Karpas-422 (cell line): ENCODE measurements around the gene BLNK. TPM values are rescaled to one million over a fixed set of nuclear protein-coding genes. Genes with fewer than 3 reads are reported as not detected.

ENCODE experiments used
- DNase-seq: peaks from one replicate; pipeline ENCODE4 v3.0.0-alpha.2; 2015
- H2AFZ ChIP-seq: fragments of 200-600 bp; sonication (generic); 2 replicates; pipeline ENCODE4 v1.6.1; 2014; ENCODE audit warnings: antibody characterized with exemption, low read length, mixed read lengths
- H3K27ac ChIP-seq: fragments of 200-600 bp; sonication (generic); 2 replicates; pipeline ENCODE4 v1.5.1; 2014; ENCODE audit warnings: mild to moderate bottlenecking, low read length, moderate library complexity
- H3K27me3 ChIP-seq: fragments of 200-600 bp; sonication (generic); 2 replicates; pipeline ENCODE4 v1.6.1; 2014; ENCODE audit warnings: low read length, mixed read lengths
- H3K36me3 ChIP-seq: fragments of 200-600 bp; sonication (generic); 2 replicates; pipeline ENCODE4 v1.6.1; 2014; ENCODE audit warnings: low read length, mixed read lengths; ENCODE audit not compliant: insufficient read depth
- H3K4me1 ChIP-seq: fragments of 200-600 bp; sonication (generic); 2 replicates; pipeline ENCODE4 v1.6.1; 2014; ENCODE audit warnings: mild to moderate bottlenecking, low read length, mixed read lengths
- H3K4me2 ChIP-seq: fragments of 200-600 bp; sonication (generic); 2 replicates; pipeline ENCODE4 v1.6.1; 2014; ENCODE audit warnings: low read length, low read depth, mild to moderate bottlenecking; ENCODE audit not compliant: poor library complexity, severe bottlenecking
- H3K4me3 ChIP-seq: fragments of 200-600 bp; sonication (generic); 2 replicates; pipeline ENCODE4 v1.5.1; 2014; ENCODE audit warnings: mild to moderate bottlenecking, antibody characterized with exemption, low read length, mixed read lengths
- H3K79me2 ChIP-seq: fragments of 200-600 bp; sonication (generic); 2 replicates; pipeline ENCODE4 v1.6.1; 2014; ENCODE audit warnings: mild to moderate bottlenecking, low read length, mixed read lengths
- H3K9ac ChIP-seq: fragments of 200-600 bp; sonication (generic); 2 replicates; pipeline ENCODE4 v1.6.0; 2014; ENCODE audit warnings: low read length
- H3K9me2 ChIP-seq: fragments of 200-600 bp; sonication (generic), shearing (Covaris generic); replicated peaks from 2 replicates; pipeline ENCODE4 v1.6.0; 2014; ENCODE audit warnings: mild to moderate bottlenecking, low read length, moderate library complexity; ENCODE audit not compliant: insufficient read depth
- H3K9me3 ChIP-seq: fragments of 300-700, 200-600 bp; sonication (generic); 2 replicates; pipeline ENCODE4 v1.6.1; 2014; ENCODE audit warnings: low read length, mixed read lengths
- H4K20me1 ChIP-seq: fragments of 200-600 bp; sonication (generic); 2 replicates; pipeline ENCODE4 v1.6.1; 2014; ENCODE audit warnings: mild to moderate bottlenecking, antibody characterized with exemption, low read length, low read depth; ENCODE audit not compliant: insufficient read depth
- total RNA-seq: library from RNA; depleted of rRNA; stranded (reverse); fragments of >200 nt; shearing (Covaris generic); gene quantifications from 2 replicates; pipeline ENCODE4 v1.2.3, GENCODE V29; 2014; ENCODE audit warnings: low replicate concordance

BLNK gene
- total RNA-seq, 1 experiment from 2014 or later: 99.1 TPM

DNA sequence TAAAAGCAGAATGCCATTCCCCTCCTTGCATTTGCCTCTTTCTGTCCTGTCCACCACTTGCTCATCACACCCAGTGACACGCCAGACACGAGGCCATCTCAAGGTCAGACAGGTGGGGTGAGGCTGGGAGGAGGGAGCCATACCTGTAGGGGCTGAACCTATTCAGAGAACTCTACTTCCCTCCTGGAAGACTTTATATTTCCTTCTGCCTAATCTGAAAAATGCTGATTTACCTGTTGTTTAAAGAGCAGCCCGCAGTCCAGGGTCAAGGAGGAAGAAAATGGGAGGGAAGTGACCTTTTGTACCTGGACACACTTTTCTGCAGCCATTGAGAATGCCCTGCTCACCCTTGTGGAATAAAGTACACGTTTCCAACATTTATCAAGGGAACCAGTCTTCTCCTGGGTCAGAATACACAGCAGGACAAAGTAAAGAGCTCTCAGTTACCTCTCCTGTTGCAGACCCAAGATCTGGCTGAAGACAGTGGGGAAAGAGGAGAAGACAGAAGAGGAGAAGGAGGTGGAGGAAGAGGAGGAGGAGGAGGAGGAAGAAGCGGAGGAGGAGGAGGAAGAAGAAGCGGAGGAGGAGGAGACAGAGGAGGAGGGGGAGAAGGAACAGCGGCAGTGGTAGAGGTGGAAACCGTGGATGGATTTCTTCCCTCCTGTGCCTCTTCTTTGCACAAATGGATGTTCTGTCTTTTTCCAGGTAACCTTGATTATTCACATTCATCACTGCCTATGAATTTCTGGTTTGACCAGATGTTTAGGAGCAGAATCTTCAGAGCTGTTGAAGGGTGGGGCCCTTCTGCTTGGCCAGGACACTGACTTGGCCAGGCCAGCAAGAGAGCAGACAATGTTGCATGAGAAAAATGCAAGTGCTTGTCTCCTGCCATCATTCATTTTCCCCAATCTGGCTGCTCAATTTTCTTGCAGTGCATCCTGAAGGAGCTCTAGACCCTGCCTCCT is 1.2 kb upstream of the BLNK start:
- Histone ChIP-seq H2AFZ (no peak overlapping the region), H3K36me3 (peaks cover 24% of the 10 kb centered on the region), H3K4me3 (peak overlapping the region; percentile 96), H3K4me2 (peak overlapping the region; percentile 84), H4K20me1 (peaks cover 5% of the 10 kb centered on the region; the same call in 1 of the 2 replicates), H3K9ac (peak overlapping the region; percentile 84), H3K9me2 (no peaks in the 10 kb centered on the region), H3K9me3 (no peaks in the 10 kb centered on the region), H3K27me3 (no peaks in the 10 kb centered on the region), H3K79me2 (peaks cover 41% of the 10 kb centered on the region), H3K27ac (peak overlapping the region; percentile 100), H3K4me1 (peaks cover 69% of the 10 kb centered on the region)
- DNase-seq: peak; percentile 67

DNA sequence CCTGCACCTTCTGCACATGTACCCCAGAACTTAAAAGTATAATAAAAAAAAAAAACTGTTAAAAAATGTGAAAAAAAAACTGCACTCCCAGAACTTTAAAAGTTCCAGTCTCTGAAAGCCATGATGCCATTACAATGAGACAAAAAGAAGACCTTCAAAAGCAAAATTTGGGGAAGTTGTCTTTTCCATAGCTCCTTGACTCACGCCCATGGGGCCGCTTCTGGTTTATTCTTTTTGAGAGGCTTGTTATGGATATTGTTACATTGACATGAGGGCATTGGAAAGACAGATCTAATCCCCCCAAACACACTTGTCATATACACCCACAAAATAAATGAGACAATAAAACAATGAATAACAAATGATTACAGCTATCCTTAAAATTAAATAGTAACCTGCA is 798 bp downstream of the BLNK start:
- H3K4me3 ChIP-seq: peak overlapping the region; percentile 96
- peaks cover 75% of the 10 kb centered on the region for H3K4me1 ChIP-seq
- peaks cover 41% of the 10 kb centered on the region for H3K36me3 ChIP-seq
- no peaks in the 10 kb centered on the region for H3K9me3 ChIP-seq
- H3K4me2 ChIP-seq: peak overlapping the region; percentile 84
- no peak overlapping the region for H2AFZ ChIP-seq
- H3K9ac ChIP-seq: peak overlapping the region; percentile 88
- peak; percentile 48 for DNase-seq
- H3K9me2 ChIP-seq: no peaks in the 10 kb centered on the region
- no peaks in the 10 kb centered on the region for H3K27me3 ChIP-seq
- peaks cover 61% of the 10 kb centered on the region for H3K79me2 ChIP-seq
- peaks cover 17% of the 10 kb centered on the region; the same call in 1 of the 2 replicates for H4K20me1 ChIP-seq
- peak overlapping the region; percentile 100 for H3K27ac ChIP-seq

DNA sequence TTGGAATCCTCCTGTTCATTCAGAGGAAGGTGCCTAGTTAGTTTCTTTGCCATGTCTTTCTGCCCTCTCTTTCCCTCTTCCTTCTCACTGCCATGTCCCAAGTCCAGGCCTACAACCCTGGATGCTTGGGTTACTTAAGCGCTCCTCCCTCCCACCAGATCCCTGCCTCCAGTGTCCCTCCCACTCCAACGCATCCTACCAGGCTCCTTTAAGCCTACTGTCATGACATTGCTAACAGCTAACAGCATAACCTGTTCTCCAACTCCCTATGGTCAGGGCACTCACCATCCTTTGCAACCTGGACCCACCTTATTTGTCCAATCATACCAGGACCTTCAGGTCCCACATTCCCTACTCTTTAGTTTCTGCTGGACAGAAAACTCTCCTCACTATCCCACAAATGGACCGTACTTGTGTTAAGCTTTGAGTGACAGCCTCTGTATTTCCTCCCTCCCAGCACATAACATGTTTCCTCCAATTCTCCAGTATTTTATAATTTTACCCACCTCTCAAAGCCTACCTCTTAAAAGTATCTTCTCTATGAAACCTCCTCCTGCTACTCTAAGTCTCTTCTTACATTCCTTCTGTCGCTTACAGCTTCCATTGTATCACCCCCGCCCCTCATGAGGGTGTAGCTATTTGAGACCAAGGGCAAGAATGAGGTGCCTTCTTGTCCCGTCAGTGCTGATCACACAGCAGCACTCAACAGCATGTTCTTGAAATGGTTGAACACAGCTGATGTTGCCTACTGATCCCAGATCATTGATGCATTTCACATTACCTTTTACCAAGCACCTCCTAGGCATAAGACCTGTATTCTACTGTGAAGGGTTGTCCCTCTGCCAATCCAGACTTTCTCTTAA is 1.7 kb downstream of the BLNK start:
- Histone ChIP-seq H3K9ac (peak overlapping the region; percentile 88), H3K27ac (peak overlapping the region; percentile 100), H3K36me3 (peaks cover 45% of the 10 kb centered on the region), H3K27me3 (no peaks in the 10 kb centered on the region), H2AFZ (no peak overlapping the region), H3K9me3 (no peaks in the 10 kb centered on the region), H3K4me2 (peak overlapping the region; percentile 84), H4K20me1 (peaks cover 17% of the 10 kb centered on the region; the same call in 1 of the 2 replicates), H3K4me1 (peaks cover 76% of the 10 kb centered on the region), H3K9me2 (no peaks in the 10 kb centered on the region), H3K79me2 (peaks cover 69% of the 10 kb centered on the region), H3K4me3 (peak overlapping the region; percentile 96)
- peak; percentile 64 for DNase-seq

DNA sequence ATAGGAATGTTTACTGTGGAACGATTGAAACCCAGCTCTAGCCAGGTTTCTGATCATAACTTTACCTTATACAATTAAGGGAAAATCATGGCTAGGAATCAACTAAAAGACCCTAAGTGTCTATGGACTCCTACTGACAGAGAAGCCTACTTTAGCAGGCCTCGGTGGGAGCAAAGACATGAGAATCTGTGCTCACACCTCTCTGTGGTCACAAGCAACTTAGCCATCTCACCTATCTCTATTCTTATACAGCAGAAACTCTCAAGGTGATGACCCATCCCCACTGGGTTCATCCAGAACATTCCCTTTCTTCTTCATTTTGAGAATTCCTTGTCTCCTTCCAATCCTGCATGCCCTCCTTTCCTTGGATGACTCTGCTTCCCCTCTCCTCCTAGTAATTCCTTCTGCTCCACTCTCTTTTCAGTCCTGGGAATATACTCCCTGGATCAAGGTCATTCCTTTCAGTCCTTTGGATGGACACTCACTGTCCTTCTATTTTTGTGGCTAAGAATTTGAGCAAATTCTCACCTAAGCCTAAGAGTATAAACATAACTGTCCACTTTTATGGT is 2.9 kb downstream of the BLNK start:
- Histone ChIP-seq H3K9ac (peak overlapping the region; percentile 88), H3K4me2 (peak overlapping the region; percentile 84), H3K79me2 (peaks cover 82% of the 10 kb centered on the region), H4K20me1 (peaks cover 17% of the 10 kb centered on the region; the same call in 1 of the 2 replicates), H3K9me2 (no peaks in the 10 kb centered on the region), H2AFZ (no peak overlapping the region), H3K9me3 (no peaks in the 10 kb centered on the region), H3K27me3 (no peaks in the 10 kb centered on the region), H3K36me3 (peaks cover 45% of the 10 kb centered on the region), H3K4me3 (peak overlapping the region; percentile 96), H3K4me1 (peaks cover 77% of the 10 kb centered on the region), H3K27ac (peak overlapping the region; percentile 100)
- no peak for DNase-seq

DNA sequence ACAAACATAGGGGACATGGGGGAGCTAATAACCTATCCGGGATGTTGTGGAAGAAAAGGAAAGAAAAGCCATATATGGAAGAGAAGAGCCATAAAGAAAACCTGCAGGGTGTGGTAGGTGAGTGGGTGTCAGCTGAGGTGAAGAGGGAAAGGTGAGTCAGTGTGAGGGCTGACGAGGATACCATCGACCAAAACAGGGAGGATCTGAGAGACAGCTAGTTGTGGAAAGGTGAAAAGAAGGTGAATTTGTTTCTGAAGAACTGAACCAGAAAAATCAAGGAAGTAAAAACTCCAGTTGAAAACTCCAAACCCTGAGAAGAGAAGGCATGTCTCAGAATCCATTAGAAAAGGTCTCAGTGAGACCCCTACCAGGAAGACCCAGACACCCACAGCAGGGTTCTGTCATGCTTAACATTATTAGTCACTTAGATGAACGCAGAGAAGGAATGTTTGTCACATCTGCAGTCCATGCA is 4.1 kb downstream of the BLNK start:
- peak overlapping the region; percentile 32; the same call in 1 of the 2 replicates for H3K9ac ChIP-seq
- H3K79me2 ChIP-seq: peaks cover 93% of the 10 kb centered on the region
- H3K27ac ChIP-seq: peak overlapping the region; percentile 100
- no peaks in the 10 kb centered on the region for H3K27me3 ChIP-seq
- H3K4me2 ChIP-seq: peak overlapping the region; percentile 84
- H4K20me1 ChIP-seq: peaks cover 20% of the 10 kb centered on the region
- H2AFZ ChIP-seq: no peak overlapping the region
- H3K9me3 ChIP-seq: no peaks in the 10 kb centered on the region
- H3K4me3 ChIP-seq: peak overlapping the region; percentile 96
- H3K9me2 ChIP-seq: no peaks in the 10 kb centered on the region
- DNase-seq: no peak
- H3K4me1 ChIP-seq: peaks cover 80% of the 10 kb centered on the region
- H3K36me3 ChIP-seq: peaks cover 45% of the 10 kb centered on the region

DNA sequence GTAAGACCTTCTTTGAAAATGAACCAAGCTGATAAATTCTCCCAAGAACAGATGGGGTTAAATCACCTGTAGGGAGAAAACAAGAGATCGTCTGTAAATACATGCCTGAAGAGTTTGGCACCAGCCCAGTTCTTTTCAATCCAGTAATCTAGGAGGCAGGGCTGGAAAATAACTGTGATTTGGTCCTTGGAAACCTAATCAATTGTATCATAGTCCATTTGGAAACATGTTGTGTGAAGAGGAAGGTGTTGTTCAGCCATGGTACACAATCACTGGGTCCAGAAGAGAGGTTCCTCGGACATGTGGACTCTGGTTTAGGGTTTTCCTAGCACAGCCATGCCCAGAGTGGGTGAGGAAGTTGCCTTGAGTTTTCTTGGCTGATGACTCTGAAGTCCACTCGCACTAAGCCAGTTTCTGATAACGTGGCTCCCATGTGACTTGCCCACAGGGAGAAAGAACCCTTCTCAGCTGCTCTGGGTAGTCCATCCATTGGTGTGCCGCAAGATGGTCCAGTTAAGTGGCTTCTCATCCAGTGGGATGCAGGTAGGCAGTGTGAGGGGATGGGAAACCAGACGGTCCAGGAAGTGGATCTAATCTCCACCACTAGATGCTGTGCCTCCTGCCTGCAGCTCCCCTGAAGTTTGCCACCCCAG is 5.1 kb downstream of the BLNK start:
- no peaks in the 10 kb centered on the region for H3K9me3 ChIP-seq
- H3K4me2 ChIP-seq: peak overlapping the region; percentile 84
- peaks cover 20% of the 10 kb centered on the region for H4K20me1 ChIP-seq
- no peak overlapping the region for H2AFZ ChIP-seq
- no peaks in the 10 kb centered on the region for H3K9me2 ChIP-seq
- peaks cover 83% of the 10 kb centered on the region for H3K4me1 ChIP-seq
- H3K4me3 ChIP-seq: peak overlapping the region; percentile 96; the same call in 1 of the 2 replicates
- peaks cover 45% of the 10 kb centered on the region for H3K36me3 ChIP-seq
- no peak for DNase-seq
- no peaks in the 10 kb centered on the region for H3K27me3 ChIP-seq
- peak overlapping the region; percentile 100 for H3K27ac ChIP-seq
- H3K79me2 ChIP-seq: peaks cover 99% of the 10 kb centered on the region
- no peak overlapping the region for H3K9ac ChIP-seq

DNA sequence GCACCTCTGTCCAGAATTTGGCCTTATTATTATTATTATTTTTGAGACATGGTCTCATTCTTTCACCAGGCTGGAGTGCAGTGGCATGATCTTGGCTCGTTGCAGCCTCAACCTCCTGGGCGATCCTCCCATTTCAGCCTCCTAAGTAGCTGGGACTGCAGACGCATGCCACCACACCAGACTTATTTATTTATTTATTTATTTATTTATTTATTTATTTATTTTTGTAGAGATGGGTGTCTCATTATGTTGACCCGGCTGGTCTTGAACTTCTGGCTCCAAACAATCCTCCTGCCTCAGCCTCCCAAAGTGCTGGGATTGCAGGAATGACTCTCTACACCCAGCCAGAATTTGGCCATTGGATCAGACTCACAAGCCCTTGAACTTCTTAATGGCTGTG is 6.4 kb downstream of the BLNK start:
- Histone ChIP-seq H3K27ac (peak overlapping the region; percentile 100), H3K4me3 (no peak overlapping the region), H3K4me2 (peak overlapping the region; percentile 19)

More for the DNA sequence above, 6.4 kb downstream of the BLNK start:
- no peaks in the 10 kb centered on the region for H3K9me2 ChIP-seq
- no peak overlapping the region for H2AFZ ChIP-seq
- peaks cover 96% of the 10 kb centered on the region for H3K4me1 ChIP-seq
- peaks cover 99% of the 10 kb centered on the region for H3K79me2 ChIP-seq
- H3K9me3 ChIP-seq: no peaks in the 10 kb centered on the region
- peaks cover 43% of the 10 kb centered on the region for H3K36me3 ChIP-seq
- peaks cover 20% of the 10 kb centered on the region for H4K20me1 ChIP-seq
- no peak for DNase-seq
- H3K27me3 ChIP-seq: no peaks in the 10 kb centered on the region
- no peak overlapping the region for H3K9ac ChIP-seq
